ENCODE measurements around the gene CYP21A2. TPM values are rescaled to one million over a fixed set of nuclear protein-coding genes. Genes with fewer than 3 reads are reported as not detected.

The CYP21A2 gene
- total RNA-seq, 4 donors from 2014 or later = 0.57 TPM; not detected in 3

GRCh38 chr6:32089082-32089828, 51.0 kb downstream of the CYP21A2 start:
- TF ChIP-seq CTCF (IDR thresholded peaks at IDR 0.05; ENCODE audit: low read depth) = no peak

Small RNA genes within 50 kb of the gene (small RNA-seq; reads per million reads assigned to genes)
- not detected for gene RNA5SP206

Other genes with a start within 250 kb of the CYP21A2 start
- 10 to 100 TPM; 20.6 to 49.7 (median 31.2) TPM for gene VARS1, start 242.7 kb upstream of the CYP21A2 start, total RNA-seq
- 10 to 100 TPM; 14.3 to 27.5 (median 24.0) TPM for gene LSM2, start 231.4 kb upstream of the CYP21A2 start, total RNA-seq
- 1 to 10 TPM in 3 of 4 donors, under 1 TPM in 1; 0.65 to 2.9 (median 1.2) TPM for gene HSPA1L, start 223.1 kb upstream of the CYP21A2 start, total RNA-seq
- gene HSPA1A, start 222.9 kb upstream of the CYP21A2 start, total RNA-seq = 100 to 1,000 TPM; 100 to 210 (median 165) TPM
- gene HSPA1B, start 210.7 kb upstream of the CYP21A2 start, total RNA-seq = 100 to 1,000 TPM in 2 of 4 donors, 10 to 100 TPM in 2; 61.8 to 153 (median 91.6) TPM
- gene NEU1, start 175.6 kb upstream of the CYP21A2 start, total RNA-seq = 10 to 100 TPM; 24.9 to 46.6 (median 40.2) TPM
- gene SLC44A4, start 159.4 kb upstream of the CYP21A2 start, total RNA-seq = under 1 TPM in 1 of 4 donors, not detected in 3; 0.51 TPM
- 10 to 100 TPM in 3 of 4 donors, 1 to 10 TPM in 1; 9.5 to 33.3 (median 23.3) TPM for gene EHMT2, start 140.7 kb upstream of the CYP21A2 start, total RNA-seq
- 1 to 10 TPM in 1 of 4 donors, under 1 TPM in 3; 0.38 to 1.7 (median 0.93) TPM for gene ZBTB12, start 136.3 kb upstream of the CYP21A2 start, total RNA-seq
- 10 to 100 TPM; 16.4 to 96.4 (median 34.6) TPM for gene C2, start 110.7 kb upstream of the CYP21A2 start, total RNA-seq
- gene CFB, start 92.3 kb upstream of the CYP21A2 start, total RNA-seq = 10 to 100 TPM; 25.1 to 35.4 (median 33.8) TPM
- 10 to 100 TPM; 58.8 to 96.6 (median 68.5) TPM for gene NELFE, start 79.4 kb upstream of the CYP21A2 start, total RNA-seq
- 10 to 100 TPM; 16.1 to 44.6 (median 32.2) TPM for gene SKIC2, start 79.2 kb upstream of the CYP21A2 start, total RNA-seq
- 10 to 100 TPM; 11.1 to 17.5 (median 12.4) TPM for gene DXO, start 66.3 kb upstream of the CYP21A2 start, total RNA-seq
- 10 to 100 TPM in 3 of 4 donors, 1 to 10 TPM in 1; 5.1 to 17.2 (median 13.5) TPM for gene C4A, start 56.4 kb upstream of the CYP21A2 start, total RNA-seq
- 10 to 100 TPM in 1 of 4 donors, 1 to 10 TPM in 3; 5.1 to 17.3 (median 8.9) TPM for gene C4B, start 23.6 kb upstream of the CYP21A2 start, total RNA-seq
- 100 to 1,000 TPM in 3 of 4 donors, 10 to 100 TPM in 1; 93.9 to 261 (median 142) TPM for gene TNXB, start 70.9 kb downstream of the CYP21A2 start, total RNA-seq
- gene ATF6B, start 89.8 kb downstream of the CYP21A2 start, total RNA-seq = 10 to 100 TPM; 27.6 to 64.0 (median 30.9) TPM
- 1 to 10 TPM in 3 of 4 donors, under 1 TPM in 1; 0.98 to 3.2 (median 2.1) TPM for gene FKBPL, start 91.9 kb downstream of the CYP21A2 start, total RNA-seq
- 1 to 10 TPM in 1 of 4 donors, under 1 TPM in 2, not detected in 1; 0.34 to 1.3 (median 0.57) TPM for gene PRRT1, start 113.5 kb downstream of the CYP21A2 start, total RNA-seq
- 10 to 100 TPM; 16.5 to 44.8 (median 22.1) TPM for gene PPT2, start 115.7 kb downstream of the CYP21A2 start, total RNA-seq
- 10 to 100 TPM in 1 of 4 donors, 1 to 10 TPM in 3; 2.3 to 13.0 (median 5.6) TPM for gene EGFL8, start 126.2 kb downstream of the CYP21A2 start, total RNA-seq
- 10 to 100 TPM; 17.8 to 28.2 (median 25.6) TPM for gene AGPAT1, start 137.7 kb downstream of the CYP21A2 start, total RNA-seq
- gene RNF5, start 140.0 kb downstream of the CYP21A2 start, total RNA-seq = 10 to 100 TPM; 46.5 to 68.0 (median 52.8) TPM
- gene AGER, start 145.8 kb downstream of the CYP21A2 start, total RNA-seq = 1 to 10 TPM; 2.4 to 5.5 (median 2.8) TPM
- 10 to 100 TPM; 26.9 to 40.9 (median 33.7) TPM for gene PBX2, start 151.8 kb downstream of the CYP21A2 start, total RNA-seq
- 10 to 100 TPM in 3 of 4 donors, 1 to 10 TPM in 1; 10.0 to 46.2 (median 12.0) TPM for gene GPSM3, start 154.2 kb downstream of the CYP21A2 start, total RNA-seq
- 100 to 1,000 TPM in 1 of 4 donors, 10 to 100 TPM in 3; 16.7 to 212 (median 47.0) TPM for gene NOTCH4, start 185.7 kb downstream of the CYP21A2 start, total RNA-seq

Data from subcutaneous adipose tissue (tissue), 4 donors.